ENCODE measurements around the gene RNF128.

- no peak for TF ChIP-seq SUZ12 (IDR thresholded peaks at IDR 0.05)
- TF ChIP-seq PKNOX1 (IDR thresholded peaks at IDR 0.05) = no peak
- no peak for TF ChIP-seq TARDBP (IDR thresholded peaks at IDR 0.05)
Measured at GRCh38 chrX:106728337-106728736, 1.8 kb downstream of the RNF128 start.
